HG02884 (cell line): ENCODE results near the gene CDK16.

ENCODE experiments used
- ATAC-seq: cut with Tn5 transposase; IDR thresholded peaks from one replicate; pipeline ENCODE4 v1.9.1; 2021; ENCODE audit warnings: mild to moderate bottlenecking, moderate library complexity; ENCODE audit not compliant: unreplicated experiment

Gene CDK16

GRCh38 chrX:47226531-47227333, 8.3 kb downstream of the CDK16 start:
- no peak for ATAC-seq

DNA sequence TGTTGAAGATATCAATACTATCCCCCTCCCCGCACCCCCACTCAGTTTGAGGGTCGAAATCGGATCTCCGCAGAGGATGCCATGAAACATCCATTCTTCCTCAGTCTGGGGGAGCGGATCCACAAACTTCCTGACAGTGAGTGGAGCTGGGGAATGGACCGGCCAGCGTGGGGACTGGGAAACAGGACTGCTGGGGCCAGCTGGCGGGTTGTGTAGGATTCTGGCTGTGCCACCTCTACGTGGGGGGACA, 8.8 kb downstream of the CDK16 start:
- ATAC-seq = no peak

DNA sequence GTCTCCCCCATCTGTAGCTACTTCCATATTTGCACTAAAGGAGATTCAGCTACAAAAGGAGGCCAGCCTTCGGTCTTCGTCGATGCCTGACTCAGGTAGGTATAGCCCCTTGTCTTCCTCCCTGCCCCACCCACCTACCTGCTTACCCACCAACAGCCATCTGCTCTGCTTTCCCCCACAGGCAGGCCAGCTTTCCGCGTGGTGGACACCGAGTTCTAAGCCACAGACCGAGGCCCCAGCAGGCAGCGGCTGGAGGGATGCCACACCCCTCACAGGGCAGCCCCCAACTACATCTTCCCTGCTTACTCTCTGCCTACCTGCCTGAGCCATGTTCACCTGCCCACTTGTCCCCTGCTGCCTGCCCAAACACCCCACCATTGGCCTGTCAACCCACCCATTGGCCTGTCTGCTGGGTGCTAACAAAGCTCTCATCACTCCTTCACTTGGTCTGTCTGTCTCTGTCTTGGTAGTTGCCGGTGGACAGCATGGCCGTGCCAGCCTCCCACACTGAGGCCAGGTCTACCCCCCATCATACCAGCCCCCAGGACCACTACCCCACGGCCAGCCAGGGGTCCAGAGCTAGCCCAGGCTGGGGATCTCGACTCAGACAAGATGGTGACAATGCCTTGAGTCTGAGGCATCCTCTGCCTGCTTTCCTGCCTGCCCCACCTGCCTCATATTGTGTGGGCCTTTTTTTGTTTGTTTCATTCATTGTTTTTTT, 10.2 kb downstream of the CDK16 start:
- ATAC-seq = no peak

DNA sequence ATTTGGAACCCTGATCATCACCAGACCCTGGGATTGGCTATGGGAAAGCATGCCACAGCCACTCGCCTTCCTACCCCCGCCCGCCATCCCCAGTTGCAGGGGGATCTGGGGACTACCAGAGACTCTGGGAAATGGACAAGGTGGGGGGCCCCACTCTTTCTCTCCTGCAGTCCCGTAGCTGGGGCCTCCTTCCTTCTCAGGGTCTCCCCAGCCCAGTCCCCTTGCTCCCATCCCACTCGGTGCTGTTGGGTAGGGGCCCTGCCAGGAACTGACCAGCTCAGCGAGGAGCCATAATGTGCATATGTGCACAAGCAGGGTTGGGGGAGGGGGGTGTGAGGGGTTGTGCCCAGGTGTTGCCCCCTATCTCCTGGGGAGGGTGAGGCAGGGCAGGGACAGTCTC, 10.9 kb downstream of the CDK16 start:
- ATAC-seq = no peak

GRCh38 chrX:47230136-47230868, 11.8 kb downstream of the CDK16 start:
- no peak for ATAC-seq

GRCh38 chrX:47231167-47231566, 12.7 kb downstream of the CDK16 start:
- no peak for ATAC-seq

DNA sequence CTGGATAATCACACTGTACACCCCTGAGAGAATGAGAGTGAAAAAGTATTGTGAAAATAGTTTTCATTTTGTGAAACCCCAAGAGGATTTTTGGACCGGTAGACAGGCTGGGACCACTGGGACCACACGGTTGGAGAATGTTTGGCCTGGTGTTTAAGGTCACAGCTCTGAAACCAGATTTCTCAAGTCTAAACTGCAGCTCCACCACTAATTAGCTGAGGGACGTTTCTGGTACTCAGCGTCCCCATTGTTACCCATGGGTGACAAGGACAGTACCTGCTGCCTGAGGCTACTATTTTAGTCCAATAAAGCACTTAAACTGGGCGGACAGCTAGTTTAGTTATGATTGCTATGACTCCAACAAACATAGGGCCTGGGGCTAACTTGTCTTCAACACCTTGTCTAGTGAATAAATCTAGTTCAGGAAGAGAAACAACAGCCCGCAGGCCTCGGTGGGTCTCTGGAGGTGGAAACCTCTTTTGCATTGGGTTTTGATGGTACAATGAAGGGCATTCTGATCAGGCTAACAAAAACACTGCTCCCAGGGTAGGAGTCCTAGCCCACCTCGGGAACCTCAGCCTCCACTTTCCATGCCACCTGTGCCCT, 13.8 kb downstream of the CDK16 start:
- no peak for ATAC-seq

DNA sequence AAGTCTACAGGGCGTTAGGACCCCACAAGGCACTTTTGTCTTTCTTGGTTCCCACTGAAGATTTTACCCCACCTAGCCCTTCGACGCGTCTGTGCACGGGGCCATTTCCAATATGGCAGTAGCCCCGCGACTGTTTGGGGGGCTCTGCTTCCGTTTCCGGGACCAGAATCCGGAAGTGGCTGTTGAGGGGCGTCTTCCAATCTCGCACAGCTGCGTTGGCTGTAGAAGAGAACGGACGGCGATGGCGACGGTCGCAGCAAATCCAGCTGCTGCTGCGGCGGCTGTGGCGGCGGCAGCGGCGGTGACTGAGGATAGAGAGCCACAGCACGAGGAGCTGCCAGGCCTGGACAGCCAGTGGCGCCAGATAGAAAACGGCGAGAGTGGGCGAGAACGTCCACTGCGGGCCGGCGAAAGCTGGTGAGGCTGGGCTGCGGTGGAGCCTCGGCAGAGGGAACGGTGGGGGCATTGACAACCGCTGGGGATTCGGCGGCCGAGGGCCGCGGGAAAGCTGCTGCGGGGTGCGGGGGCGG, 14.4 kb downstream of the CDK16 start, which contains the start of gene USP11:
Gene USP11, plus strand, starts transcription at position 207 of the 530 bp plus-strand sequence. Its CDS starts 35 bp downstream, at position 242.
- ATAC-seq = no peak

DNA sequence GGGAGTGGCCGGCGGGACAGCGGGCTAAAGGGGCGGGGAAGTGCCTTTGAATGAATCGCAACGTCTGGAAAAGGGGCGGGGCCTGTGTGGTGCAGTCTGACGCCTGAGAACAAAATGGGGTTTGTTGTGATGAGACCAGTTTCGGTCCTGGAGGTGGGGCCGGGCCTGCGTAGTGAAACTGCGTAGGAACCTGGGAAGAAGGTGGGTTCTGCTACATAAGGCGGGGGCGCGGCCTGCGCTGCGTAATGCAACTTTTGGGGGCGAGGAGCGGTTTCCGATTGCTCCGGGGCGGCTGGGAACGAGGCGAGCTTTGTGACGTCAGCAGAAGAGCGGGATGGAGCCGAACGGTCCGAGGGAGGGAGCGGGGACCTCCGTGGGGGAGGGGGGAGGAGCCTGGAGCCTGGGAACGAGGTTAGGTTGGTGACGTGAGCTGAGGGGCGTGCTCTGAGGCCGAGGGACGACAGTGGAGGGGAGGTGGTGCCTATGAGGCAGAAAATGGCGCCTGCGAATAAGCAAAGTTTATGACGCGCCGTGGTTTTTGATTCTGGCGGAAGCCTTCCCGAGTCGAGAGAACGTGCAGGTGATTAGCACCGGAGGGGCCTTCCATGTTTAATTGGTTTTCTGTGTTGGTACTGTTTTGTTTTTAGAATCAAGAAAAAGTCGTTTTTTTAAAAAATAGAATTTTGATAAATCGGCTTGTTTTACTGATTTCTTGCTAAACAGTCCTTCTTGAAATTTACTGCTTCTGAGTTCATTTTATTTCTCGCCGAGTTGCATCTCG, 15.0 kb downstream of the CDK16 start:
- peak; percentile 90 for ATAC-seq

GRCh38 chrX:47234583-47234982, 16.1 kb downstream of the CDK16 start:
- no peak for ATAC-seq

DNA sequence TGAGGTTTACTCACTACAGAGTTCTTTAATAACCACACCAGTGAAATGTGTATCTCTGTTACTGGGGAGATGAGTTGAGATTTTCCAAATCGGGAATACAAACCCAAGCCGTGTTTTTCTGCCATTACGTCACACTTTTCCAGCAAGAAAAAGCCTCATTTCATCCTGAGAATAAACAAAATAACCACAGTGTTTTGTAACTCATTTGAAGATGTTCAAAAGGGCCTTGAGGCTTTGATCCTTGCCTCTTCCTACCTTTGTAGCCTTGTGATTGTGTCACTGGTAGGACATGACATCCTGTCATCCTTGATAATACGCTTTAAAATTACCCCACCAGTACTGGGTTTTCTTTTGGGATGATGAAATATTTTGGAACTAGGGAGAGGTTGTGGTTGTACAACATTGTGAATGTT, 17.2 kb downstream of the CDK16 start:
- ATAC-seq = no peak

DNA sequence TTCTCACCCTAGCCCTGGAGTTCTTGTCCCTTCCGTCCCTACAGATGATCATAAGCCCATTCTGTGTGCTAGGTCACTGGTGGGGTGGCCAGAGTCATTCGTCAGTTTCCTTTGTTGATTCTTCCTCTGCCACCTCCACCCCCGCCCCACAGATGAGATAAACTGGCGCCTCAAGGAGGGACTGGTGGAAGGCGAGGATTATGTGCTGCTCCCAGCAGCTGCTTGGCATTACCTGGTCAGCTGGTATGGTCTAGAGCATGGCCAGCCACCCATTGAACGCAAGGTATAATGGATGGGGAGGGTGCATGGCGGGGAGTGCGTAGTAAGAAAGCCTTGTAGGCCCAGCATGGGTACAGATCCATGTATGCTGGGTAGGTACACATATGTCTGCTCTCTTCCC, 20.7 kb downstream of the CDK16 start:
- no peak for ATAC-seq

- no peak for ATAC-seq
Observed at GRCh38 chrX:47239898-47240545, 21.5 kb downstream of the CDK16 start.

- ATAC-seq = no peak
Observed at GRCh38 chrX:47240619-47241018, 22.1 kb downstream of the CDK16 start.

DNA sequence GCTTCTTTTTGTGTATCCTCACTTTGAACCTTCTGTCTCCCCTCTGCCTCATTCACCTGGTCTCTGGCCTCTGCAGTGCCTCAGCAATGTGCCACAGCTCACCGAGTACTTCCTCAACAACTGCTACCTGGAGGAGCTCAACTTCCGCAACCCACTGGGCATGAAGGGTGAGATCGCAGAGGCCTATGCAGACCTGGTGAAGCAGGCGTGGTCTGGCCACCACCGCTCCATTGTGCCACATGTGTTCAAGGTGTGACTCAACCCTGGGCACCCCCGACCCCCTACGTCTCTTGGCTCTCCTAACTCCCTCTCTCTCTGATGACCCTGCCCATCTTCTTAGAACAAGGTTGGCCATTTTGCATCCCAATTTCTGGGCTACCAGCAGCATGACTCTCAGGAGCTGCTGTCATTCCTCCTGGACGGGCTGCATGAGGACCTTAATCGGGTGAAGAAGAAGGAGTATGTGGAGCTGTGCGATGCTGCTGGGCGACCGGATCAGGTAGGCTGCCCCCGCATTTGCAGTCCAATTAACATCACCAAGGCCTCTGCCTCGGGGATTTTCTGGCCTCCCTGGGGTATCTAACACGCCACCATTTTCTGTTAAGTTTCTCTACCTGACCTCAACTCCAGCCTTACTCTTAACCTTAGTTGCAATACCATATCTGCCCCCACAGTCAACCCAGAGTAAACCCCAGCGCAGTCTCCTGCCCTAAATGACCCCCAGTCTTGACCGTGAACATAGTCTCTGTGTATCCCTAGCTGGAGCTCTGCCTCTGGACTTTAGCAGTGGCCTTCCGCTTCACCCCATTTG, 22.9 kb downstream of the CDK16 start:
- no peak for ATAC-seq

DNA sequence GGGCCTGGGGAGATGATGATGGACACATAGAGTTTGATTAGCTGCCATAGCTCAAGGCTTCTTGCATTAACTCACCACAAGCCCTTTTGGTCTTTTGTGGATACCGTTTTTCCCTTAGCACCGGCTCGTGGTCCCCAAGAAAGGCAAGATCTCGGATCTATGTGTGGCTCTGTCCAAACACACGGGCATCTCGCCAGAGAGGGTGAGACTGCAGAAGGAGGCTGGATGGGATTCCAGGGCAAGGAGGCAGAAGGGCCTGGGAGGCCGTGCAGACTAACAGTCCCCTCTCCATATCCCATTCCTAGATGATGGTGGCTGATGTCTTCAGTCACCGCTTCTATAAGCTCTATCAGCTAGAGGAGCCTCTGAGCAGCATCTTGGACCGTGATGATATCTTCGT, 23.8 kb downstream of the CDK16 start:
- no peak for ATAC-seq

DNA sequence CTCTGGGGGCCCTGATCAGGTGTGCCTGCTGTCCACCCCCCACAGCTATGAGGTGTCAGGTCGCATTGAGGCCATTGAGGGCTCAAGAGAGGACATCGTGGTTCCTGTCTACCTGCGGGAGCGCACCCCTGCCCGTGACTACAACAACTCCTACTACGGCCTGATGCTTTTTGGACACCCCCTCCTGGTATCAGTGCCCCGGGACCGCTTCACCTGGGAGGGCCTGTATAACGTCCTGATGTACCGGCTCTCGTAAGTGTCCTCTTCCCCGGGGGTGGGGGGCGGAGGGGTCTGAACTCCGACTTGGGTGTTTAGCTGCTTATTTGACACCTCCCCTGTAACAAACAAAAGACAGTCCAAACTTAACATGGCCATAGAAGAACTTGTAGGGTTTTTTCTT, 24.9 kb downstream of the CDK16 start:
- ATAC-seq = no peak

GRCh38 chrX:47244676-47245075, 26.2 kb downstream of the CDK16 start:
- no peak for ATAC-seq

GRCh38 chrX:47245156-47245555, 26.7 kb downstream of the CDK16 start:
- ATAC-seq = no peak
